ENCODE results near the gene CASS4.

DNA sequence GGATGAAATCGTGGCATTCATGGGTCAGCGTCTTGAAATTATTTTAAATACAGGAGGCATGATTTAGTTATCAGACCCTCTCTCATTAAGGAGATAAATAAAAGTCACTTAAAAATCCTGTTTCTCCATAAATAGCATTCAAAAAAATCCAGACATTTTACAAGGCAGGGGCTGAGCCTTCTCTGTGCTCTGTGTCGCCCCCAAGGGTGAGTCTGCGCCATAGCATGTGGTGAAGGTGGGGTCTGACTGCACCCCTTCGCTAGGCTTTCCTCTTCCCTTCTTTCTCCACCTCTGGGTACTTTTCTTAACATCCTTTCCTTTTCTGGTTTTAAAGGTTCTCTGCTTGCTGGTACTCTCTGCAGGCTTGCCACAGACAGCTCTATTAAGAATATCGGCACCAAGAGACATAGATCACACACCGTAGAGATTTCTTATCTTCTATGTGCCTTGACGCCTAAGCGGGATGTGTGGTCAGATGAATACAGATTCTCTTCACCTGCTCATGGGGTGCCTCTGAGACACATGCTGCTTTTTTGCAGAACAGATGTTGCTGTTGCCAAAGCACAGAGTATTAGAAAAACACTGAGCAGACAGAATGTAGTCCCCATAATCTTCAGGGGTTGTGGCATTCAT is 92.4 kb downstream of the CASS4 start:
- TF ChIP-seq, protein P1, sequence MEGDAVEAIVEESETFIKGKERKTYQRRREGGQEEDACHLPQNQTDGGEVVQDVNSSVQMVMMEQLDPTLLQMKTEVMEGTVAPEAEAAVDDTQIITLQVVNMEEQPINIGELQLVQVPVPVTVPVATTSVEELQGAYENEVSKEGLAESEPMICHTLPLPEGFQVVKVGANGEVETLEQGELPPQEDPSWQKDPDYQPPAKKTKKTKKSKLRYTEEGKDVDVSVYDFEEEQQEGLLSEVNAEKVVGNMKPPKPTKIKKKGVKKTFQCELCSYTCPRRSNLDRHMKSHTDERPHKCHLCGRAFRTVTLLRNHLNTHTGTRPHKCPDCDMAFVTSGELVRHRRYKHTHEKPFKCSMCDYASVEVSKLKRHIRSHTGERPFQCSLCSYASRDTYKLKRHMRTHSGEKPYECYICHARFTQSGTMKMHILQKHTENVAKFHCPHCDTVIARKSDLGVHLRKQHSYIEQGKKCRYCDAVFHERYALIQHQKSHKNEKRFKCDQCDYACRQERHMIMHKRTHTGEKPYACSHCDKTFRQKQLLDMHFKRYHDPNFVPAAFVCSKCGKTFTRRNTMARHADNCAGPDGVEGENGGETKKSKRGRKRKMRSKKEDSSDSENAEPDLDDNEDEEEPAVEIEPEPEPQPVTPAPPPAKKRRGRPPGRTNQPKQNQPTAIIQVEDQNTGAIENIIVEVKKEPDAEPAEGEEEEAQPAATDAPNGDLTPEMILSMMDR (IDR thresholded peaks at IDR 0.05) = no peak
- TF ChIP-seq EP300 (IDR thresholded peaks at IDR 0.05) (no peak), POLR2A (IDR thresholded peaks at IDR 0.05) (no peak)

All from ovary (tissue), 3 donors.